ENCODE results near the gene LRIG2. TPM values are rescaled to one million over a fixed set of nuclear protein-coding genes. Genes with fewer than 3 reads are reported as not detected.
A peak's percentile ranks its signal among the peaks of the same experiment; 100 is the strongest.

Gene LRIG2
- total RNA-seq, 1 experiment from 2014 or later: 8.8 TPM

DNA sequence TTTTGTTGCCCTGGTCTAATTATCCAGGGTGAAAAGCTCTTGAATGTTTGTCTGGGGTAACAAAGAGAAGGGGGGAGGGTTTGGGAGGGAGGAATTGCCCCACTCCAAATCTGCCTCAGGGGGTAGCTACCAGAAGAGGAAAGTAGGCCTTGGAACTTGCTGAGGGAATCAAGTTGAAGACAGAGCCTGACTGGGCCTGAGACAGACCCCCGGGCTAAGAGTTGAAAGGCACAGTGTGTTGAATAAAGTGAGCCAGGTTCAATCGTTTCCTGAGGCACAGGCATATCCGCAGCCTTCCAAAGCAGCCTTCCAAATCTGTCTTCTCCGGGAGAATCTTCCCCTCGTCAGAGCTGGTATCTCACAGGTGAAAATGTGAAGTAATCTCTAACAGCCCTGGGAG is 96.6 kb downstream of the LRIG2 start:
- no peak for DNase-seq (ENCODE audit: low read depth)

GRCh38 chr1:113170519-113170918 is 97.5 kb downstream of the LRIG2 start:
- DNase-seq (ENCODE audit: low read depth): no peak

- peak; percentile 17 for DNase-seq (ENCODE audit: low read depth)
These were observed 105.1 kb downstream of the LRIG2 start for GRCh38 chr1:113178106-113178505.

- peak; percentile 15 for DNase-seq (ENCODE audit: low read depth)
These were observed 105.5 kb downstream of the LRIG2 start for GRCh38 chr1:113178522-113178921.

Other genes with a start within 250 kb of the LRIG2 start
- gene SLC16A1, start 117.0 kb upstream of the LRIG2 start, total RNA-seq (2014; rRNA removed; shearing (Covaris generic)): 99.0 and 99.1 TPM in 2 replicates